Ovary (tissue), 9 donors: Measurements from ENCODE around the gene KCNN3. TPM values are rescaled to one million over a fixed set of nuclear protein-coding genes. Genes with fewer than 3 reads are reported as not detected.

Experiments
- DNase-seq, 5 donors: peaks; one replicate each; pipeline ENCODE4 v3.0.0-alpha.2; 2019 to 2020
- H3K27ac ChIP-seq, 2 donors: fragments of 200-600 bp; one replicate each; pipeline versions ENCODE4 v1.5.1 to v1.8.0; 2019 to 2022
- H3K27me3 ChIP-seq: fragments of 200-600 bp; one replicate; pipeline ENCODE4 v1.8.0; 2022
- H3K36me3 ChIP-seq: fragments of 200-600 bp; sonication (generic); one replicate; pipeline ENCODE4 v1.5.1; 2019
- H3K4me1 ChIP-seq: one replicate; pipeline ENCODE4 v1.8.1; 2013; ENCODE audit warnings: mild to moderate bottlenecking, moderate library complexity; ENCODE audit not compliant: insufficient read depth
- H3K4me3 ChIP-seq: fragments of 200-600 bp; sonication (generic); one replicate; pipeline ENCODE4 v1.5.1; 2017
- H3K9me3 ChIP-seq, 2 donors: fragments of 200-600 bp in 1 of 2; sonication (generic) in 1 of 2; one replicate each; pipeline versions ENCODE4 v1.5.1 to v1.8.1; 2013 to 2019; ENCODE audit warnings: mild to moderate bottlenecking in 1 of 2, moderate library complexity in 1 of 2
- EP300 ChIP-seq: sonication (generic); formaldehyde crosslinking; IDR thresholded peaks from one replicate; pipeline ENCODE4 v1.6.1; 2017; ENCODE audit warnings: antibody characterized with exemption
- POLR2A ChIP-seq: fragments of 450-650 bp; IDR thresholded peaks from one replicate; pipeline ENCODE4 v1.6.1; 2017; ENCODE audit warnings: antibody characterized with exemption, mild to moderate bottlenecking, moderate library complexity
- WGBS, 3 donors: extraction: QIAGEN DNeasy Blood & Tissue Kit in 1 of 3; methylation state at CpG; one replicate each; pipeline versions ENCODE4 v1.1.5 to v1.1.7; 2013 to 2017; 5-methylcytosine and 5-hydroxymethylcytosine counted together
- intact Hi-C, 4 donors: fragments of 100-400 bp; cut with DNase I; formaldehyde crosslinking; loops; one replicate each; pipeline versions ENCODE4 v1.11.0 to v1.15.1; 2022 to 2023
- polyA plus RNA-seq, 2 donors: library from polyadenylated mRNA; stranded (reverse); fragments of 200-250 nt in 1 of 2; fragments of 350-450 nt in 1 of 2; fragmentation: Illumina TruSeq in 1 of 2; extraction: RNeasy Lipid Tissue Mini Kit (QIAGEN cat#74804) in 1 of 2; gene quantifications; one replicate each; pipeline ENCODE4 v1.2.3, GENCODE V29; 2013 to 2014
- total RNA-seq, 7 donors: library from RNA; depleted of rRNA in 2 of 7; stranded (reverse); fragments of >200 nt in 2 of 7; fragmentation: NEBNext Ultra II Directional in 3 of 7; extraction: Animal tissue kit (Norgen Biotek cat#: 25700) in 3 of 7; gene quantifications; one replicate each; pipeline versions ENCODE4 v1.1.0 to v1.2.4, GENCODE V29; 2016 to 2023
- TF ChIP-seq, protein P1 (sequence below), 3 donors: fragments of 450-650 bp in 2 of 3; fragments of 200-600 bp in 1 of 3; IDR thresholded peaks; one replicate each; pipeline versions ENCODE4 v1.5.1 to v1.8.0; 2016 to 2022; ENCODE audit warnings: antibody characterized with exemption in 3 of 3, mild to moderate bottlenecking in 1 of 3
- donor health status: DM: no; HTN: no; CAD: no; lungs with moderate emphysema.
- donor health status: DM: no; HTN: no; CAD: no.
- donor health status: Bipolar disorder and iron deficiency.
- donor health status: DM: yes; HTN: yes; CAD: no.
- donor health status: DM: no; HTN: no; CAD: no.
- donor health status: DM: yes; HTN: yes; CAD: no.

KCNN3 gene
- total and polyA plus RNA-seq, 9 donors = 0.71 to 6.1 (median 1.7) TPM

DNA sequence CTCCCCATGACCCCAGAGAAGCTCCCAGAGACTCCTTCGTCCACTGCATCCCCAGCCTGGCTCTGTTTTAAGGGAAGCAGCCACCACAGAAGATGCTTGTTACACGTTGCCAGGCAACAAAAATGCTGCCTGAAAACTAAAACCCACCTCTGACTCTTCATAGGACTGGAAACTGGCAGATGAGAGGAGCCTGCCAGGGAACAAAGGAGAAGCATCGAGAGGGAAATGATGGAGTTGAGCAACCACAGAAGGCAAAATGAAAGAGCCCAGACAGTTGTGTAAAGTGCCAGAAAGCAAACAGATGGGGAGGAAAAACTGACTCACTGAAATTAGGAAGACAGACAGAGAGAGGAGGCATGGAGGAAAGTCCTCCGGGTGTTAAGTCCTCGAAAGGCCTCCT is 118.4 kb downstream of the KCNN3 start:
- TF ChIP-seq, protein P1, sequence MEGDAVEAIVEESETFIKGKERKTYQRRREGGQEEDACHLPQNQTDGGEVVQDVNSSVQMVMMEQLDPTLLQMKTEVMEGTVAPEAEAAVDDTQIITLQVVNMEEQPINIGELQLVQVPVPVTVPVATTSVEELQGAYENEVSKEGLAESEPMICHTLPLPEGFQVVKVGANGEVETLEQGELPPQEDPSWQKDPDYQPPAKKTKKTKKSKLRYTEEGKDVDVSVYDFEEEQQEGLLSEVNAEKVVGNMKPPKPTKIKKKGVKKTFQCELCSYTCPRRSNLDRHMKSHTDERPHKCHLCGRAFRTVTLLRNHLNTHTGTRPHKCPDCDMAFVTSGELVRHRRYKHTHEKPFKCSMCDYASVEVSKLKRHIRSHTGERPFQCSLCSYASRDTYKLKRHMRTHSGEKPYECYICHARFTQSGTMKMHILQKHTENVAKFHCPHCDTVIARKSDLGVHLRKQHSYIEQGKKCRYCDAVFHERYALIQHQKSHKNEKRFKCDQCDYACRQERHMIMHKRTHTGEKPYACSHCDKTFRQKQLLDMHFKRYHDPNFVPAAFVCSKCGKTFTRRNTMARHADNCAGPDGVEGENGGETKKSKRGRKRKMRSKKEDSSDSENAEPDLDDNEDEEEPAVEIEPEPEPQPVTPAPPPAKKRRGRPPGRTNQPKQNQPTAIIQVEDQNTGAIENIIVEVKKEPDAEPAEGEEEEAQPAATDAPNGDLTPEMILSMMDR (IDR thresholded peaks at IDR 0.05) = no peak
- TF ChIP-seq EP300 = no peak
- TF ChIP-seq POLR2A = no peak
- H3K27ac ChIP-seq = peak overlapping the region in 1 of 2 donors; percentile 6
- 40 to 55% (median 45%) methylated on average over 5 of the region's 5 CpGs for WGBS, 3 donors
- H3K27me3 ChIP-seq = no peaks in the 10 kb centered on the region
- peak in 1 of 5 donors; percentile 59 for DNase-seq
- intact Hi-C loops = no loop called here
- H3K4me1 ChIP-seq = no peaks in the 10 kb centered on the region
- no peaks in the 10 kb centered on the region for H3K36me3 ChIP-seq
- H3K9me3 ChIP-seq = no peaks in the 10 kb centered on the region
- H3K4me3 ChIP-seq = no peak overlapping the region

DNA sequence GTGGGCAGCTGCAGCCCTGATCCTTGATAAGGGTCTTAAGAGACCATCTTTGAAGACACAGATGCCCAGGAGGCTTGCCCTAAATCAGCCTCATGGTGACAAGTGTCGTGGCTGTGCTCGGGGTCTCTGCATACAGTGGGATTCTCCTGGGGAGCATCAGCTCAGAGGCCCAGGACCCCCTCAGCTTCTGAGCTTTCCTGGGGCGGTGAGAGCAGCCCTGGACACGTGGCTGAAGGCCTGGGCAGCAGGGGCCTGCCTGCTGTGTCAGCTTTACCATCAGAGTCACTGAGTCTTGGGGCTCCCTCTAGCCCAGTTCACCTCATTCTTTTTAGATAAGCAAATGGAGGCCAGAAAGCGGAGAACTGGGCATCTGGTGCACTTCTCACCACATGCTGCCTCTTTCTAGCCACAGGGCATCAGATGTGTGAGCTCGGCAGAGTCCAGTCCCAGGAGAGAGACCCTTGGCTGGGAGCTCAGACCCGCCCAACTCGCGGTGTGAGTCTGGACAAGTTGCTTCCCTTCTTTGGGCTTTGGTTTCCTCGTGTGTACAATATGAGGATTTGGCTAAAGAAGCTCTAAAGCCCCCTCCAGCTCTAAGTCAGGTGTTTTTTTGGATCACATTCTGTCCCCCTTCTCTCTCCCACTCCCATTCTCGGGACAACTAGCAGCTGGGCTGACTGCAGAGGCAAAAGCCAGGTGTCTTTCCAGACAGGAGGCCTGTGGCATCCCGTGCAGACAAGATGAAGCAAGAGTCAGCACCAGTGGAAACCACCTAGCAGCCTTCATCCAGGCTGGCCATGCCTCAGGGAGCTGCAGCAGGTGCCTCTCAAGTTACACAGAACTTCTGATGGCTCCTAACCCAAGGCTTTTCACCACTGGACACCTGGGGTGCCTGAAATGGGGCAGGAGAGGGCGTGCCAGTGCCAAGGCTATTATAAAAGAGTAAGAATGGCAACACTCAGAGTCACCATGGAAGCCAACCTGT is 119.1 kb downstream of the KCNN3 start:
- Histone ChIP-seq H3K27me3 (no peaks in the 10 kb centered on the region), H3K36me3 (no peaks in the 10 kb centered on the region), H3K27ac (peak overlapping the region in 1 of 2 donors; percentile 6), H3K9me3 (no peaks in the 10 kb centered on the region), H3K4me1 (no peaks in the 10 kb centered on the region), H3K4me3 (no peak overlapping the region)
- 86 to 92% (median 87%) methylated on average over 13 of the region's 13 CpGs for WGBS, 3 donors
- peak in 1 of 5 donors; percentile 11 for DNase-seq
- TF ChIP-seq EP300 = no peak
- TF ChIP-seq POLR2A = no peak
- TF ChIP-seq, protein P1 (IDR thresholded peaks at IDR 0.05) = no peak
- intact Hi-C loops = no loop called here

DNA sequence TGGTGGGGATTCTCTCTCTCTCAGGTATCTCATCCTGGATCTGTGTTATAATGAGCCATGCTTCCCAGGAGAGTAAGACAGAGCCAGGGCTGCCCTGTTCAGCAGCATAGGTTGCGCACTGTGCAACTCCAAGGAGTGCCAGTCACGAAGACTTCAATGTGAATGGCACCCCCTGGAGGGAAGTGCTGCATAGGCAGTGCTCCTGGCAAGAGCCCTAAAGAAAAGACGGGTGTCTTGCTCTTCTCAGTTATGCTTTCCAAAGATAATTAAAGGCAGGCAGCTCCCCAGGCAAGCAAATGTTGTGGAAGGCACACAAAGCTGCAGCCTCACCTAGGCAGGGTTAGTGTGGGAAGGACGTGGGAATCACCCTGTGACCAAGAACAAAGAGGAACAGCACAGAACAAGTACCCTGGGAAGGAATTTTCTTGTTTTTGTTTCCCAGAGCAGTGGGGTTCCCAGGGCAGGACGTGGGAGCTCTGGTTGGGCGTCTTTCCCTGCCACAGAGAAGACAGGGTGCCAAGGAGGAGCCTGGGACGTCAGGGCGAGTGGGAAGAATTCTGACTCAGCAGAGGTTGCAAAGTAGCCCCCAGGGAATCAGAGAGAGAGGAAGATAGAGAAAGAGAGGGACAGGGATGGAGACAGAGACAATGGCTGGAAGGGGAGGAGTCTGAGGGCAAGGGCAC is 120.9 kb downstream of the KCNN3 start:
- DNase-seq = peak in 1 of 5 donors; percentile 19
- intact Hi-C loops = no loop called here
- TF ChIP-seq EP300 (no peak), POLR2A (no peak)
- TF ChIP-seq, protein P1 (IDR thresholded peaks at IDR 0.05) = no peak
- no peaks in the 10 kb centered on the region for H3K36me3 ChIP-seq
- H3K4me3 ChIP-seq = no peak overlapping the region
- no peaks in the 10 kb centered on the region for H3K27me3 ChIP-seq
- H3K4me1 ChIP-seq = no peaks in the 10 kb centered on the region
- WGBS, 3 donors = 41 to 55% (median 48%) methylated on average over 8 of the region's 8 CpGs
- H3K9me3 ChIP-seq = no peaks in the 10 kb centered on the region
- H3K27ac ChIP-seq = no peak overlapping the region

DNA sequence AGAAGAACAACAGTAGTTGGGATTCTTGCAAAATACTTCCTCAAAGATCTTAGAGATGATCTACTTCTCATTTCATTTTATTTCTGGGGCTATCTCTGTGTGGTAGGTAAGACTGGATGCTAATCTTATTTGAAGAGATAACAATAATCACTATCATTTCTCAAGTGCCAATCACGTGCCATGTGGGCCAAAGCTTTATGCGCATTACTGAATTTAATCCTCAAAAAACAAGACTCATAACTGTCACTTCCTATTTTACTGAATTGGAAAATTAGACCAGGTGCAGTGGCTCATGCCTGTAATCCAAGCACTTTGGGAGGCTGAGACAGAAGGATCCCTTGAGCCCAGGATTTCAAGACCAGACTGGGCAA is 121.7 kb downstream of the KCNN3 start:
- H3K4me3 ChIP-seq = no peak overlapping the region
- H3K27me3 ChIP-seq = no peaks in the 10 kb centered on the region
- no peaks in the 10 kb centered on the region for H3K36me3 ChIP-seq
- H3K4me1 ChIP-seq = no peaks in the 10 kb centered on the region
- peak in 1 of 5 donors; percentile 1 for DNase-seq
- WGBS, 3 donors = 73 to 87% (median 81%) methylated on average over 2 of the region's 2 CpGs
- intact Hi-C loops = no loop called here
- no peak for TF ChIP-seq POLR2A
- H3K27ac ChIP-seq = no peak overlapping the region
- H3K9me3 ChIP-seq = no peaks in the 10 kb centered on the region
